Uterus (tissue), 4 donors: ENCODE measurements around the gene ZBTB42. TPM values are rescaled to one million over a fixed set of nuclear protein-coding genes. Genes with fewer than 3 reads are reported as not detected.

Experiments used
- DNase-seq, 2 donors: peaks; one replicate each; pipeline ENCODE4 v3.0.0-alpha.2; 2019 to 2020
- H3K27ac ChIP-seq, 2 donors: fragments of 200-600 bp; sonication (generic); 1 replicate in 1 of 2; 2 replicates in 1 of 2; pipeline ENCODE4 v1.5.1; 2016 to 2018
- H3K27me3 ChIP-seq, 2 donors: fragments of 200-600 bp; sonication (generic); one replicate each; pipeline ENCODE4 v1.5.1; 2018 to 2019; ENCODE audit warnings: control low read depth in 1 of 2
- H3K36me3 ChIP-seq, 2 donors: fragments of 200-600 bp; sonication (generic); one replicate each; pipeline ENCODE4 v1.5.1; 2019; ENCODE audit warnings: control low read depth in 1 of 2
- H3K4me1 ChIP-seq, 2 donors: fragments of 200-600 bp; sonication (generic); one replicate each; pipeline ENCODE4 v1.5.1; 2018 to 2019; ENCODE audit warnings: control low read depth in 1 of 2
- H3K4me3 ChIP-seq, 2 donors: fragments of 200-600 bp; sonication (generic); 1 replicate in 1 of 2; 2 replicates in 1 of 2; pipeline ENCODE4 v1.5.1; 2018 to 2019; ENCODE audit warnings: mild to moderate bottlenecking in 1 of 2
- H3K9me3 ChIP-seq, 2 donors: fragments of 200-600 bp; sonication (generic); one replicate each; pipeline ENCODE4 v1.5.1; 2019; ENCODE audit warnings: control low read depth in 1 of 2
- POLR2A ChIP-seq, 2 donors: fragments of 450-650 bp; IDR thresholded peaks; one replicate each; pipeline ENCODE4 v1.6.1; 2016; ENCODE audit warnings: antibody characterized with exemption in 2 of 2, mild to moderate bottlenecking in 1 of 2, moderate library complexity in 1 of 2
- intact Hi-C: fragments of 100-400 bp; cut with DNase I; formaldehyde crosslinking; loops from one replicate; pipeline ENCODE4 v1.15.1; 2023; ENCODE audit warnings: low total_unique reads
- total RNA-seq, 4 donors: library from RNA; depleted of rRNA in 3 of 4; stranded (reverse); fragments of >200 nt in 3 of 4; gene quantifications; one replicate each; pipeline versions ENCODE4 v1.1.0 to v1.2.4, GENCODE V29; 2014 to 2023
- TF ChIP-seq, protein P1 (sequence below), 4 experiments: fragments of 200-600 bp in 2 of 4; fragments of 450-650 bp in 2 of 4; sonication (generic) in 2 of 4; IDR thresholded peaks; one replicate each; pipeline ENCODE4 v1.5.1; 2016 to 2019; ENCODE audit warnings: antibody characterized with exemption in 4 of 4, mild to moderate bottlenecking in 2 of 4, moderate library complexity in 1 of 4
- donor health status: DM: yes; HTN: yes; CAD: no.

ZBTB42 gene
- total RNA-seq, 4 donors from 2014 or later: under 0.01 to 8.4 (median 3.9) TPM

DNA sequence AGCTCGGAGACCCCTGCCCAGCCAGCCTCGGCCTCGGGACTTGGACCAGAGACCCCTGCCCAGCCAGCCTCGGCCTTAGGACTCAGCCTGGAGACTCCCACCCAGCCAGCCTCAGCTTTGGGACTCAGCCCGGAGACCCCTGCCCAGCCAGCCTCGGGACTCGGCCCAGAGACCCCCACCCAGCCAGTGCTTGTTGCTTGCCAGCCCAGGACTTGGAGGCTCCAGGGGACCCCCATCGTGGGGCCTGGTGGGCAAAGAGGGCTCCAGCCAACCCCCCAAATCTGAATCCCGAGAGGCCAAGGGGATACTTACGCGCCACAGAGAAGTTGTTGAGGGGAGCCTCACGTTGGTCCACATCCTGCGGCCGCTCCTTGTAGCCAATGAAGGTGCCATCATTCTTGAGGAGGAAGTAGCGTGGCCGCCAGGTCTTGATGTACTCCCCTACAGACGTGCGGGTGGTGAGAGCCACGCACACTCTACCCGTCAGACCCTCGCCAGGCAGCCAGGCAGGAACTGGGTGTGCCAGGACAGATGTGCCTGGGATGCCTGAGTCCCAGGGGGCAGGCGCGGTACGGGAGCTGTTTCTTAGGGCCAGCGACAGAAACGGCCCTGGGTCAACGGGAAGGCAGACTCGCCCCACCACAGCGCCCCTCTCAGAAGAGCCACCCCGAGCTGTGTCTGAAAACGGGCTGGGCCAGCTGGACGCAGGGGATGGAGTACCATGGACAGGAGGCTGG lies 21.0 kb upstream of the ZBTB42 start:
- Histone ChIP-seq H3K27me3 (no peaks in the 10 kb centered on the region), H3K9me3 (no peaks in the 10 kb centered on the region), H3K27ac (no peak overlapping the region), H3K36me3 (no peaks in the 10 kb centered on the region), H3K4me3 (no peak overlapping the region), H3K4me1 (no peaks in the 10 kb centered on the region)
- no peak for DNase-seq
- intact Hi-C loops: no loop called here
- TF ChIP-seq, protein P1, sequence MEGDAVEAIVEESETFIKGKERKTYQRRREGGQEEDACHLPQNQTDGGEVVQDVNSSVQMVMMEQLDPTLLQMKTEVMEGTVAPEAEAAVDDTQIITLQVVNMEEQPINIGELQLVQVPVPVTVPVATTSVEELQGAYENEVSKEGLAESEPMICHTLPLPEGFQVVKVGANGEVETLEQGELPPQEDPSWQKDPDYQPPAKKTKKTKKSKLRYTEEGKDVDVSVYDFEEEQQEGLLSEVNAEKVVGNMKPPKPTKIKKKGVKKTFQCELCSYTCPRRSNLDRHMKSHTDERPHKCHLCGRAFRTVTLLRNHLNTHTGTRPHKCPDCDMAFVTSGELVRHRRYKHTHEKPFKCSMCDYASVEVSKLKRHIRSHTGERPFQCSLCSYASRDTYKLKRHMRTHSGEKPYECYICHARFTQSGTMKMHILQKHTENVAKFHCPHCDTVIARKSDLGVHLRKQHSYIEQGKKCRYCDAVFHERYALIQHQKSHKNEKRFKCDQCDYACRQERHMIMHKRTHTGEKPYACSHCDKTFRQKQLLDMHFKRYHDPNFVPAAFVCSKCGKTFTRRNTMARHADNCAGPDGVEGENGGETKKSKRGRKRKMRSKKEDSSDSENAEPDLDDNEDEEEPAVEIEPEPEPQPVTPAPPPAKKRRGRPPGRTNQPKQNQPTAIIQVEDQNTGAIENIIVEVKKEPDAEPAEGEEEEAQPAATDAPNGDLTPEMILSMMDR (IDR thresholded peaks at IDR 0.05): no peak
- no peak for TF ChIP-seq POLR2A (IDR thresholded peaks at IDR 0.05)

DNA sequence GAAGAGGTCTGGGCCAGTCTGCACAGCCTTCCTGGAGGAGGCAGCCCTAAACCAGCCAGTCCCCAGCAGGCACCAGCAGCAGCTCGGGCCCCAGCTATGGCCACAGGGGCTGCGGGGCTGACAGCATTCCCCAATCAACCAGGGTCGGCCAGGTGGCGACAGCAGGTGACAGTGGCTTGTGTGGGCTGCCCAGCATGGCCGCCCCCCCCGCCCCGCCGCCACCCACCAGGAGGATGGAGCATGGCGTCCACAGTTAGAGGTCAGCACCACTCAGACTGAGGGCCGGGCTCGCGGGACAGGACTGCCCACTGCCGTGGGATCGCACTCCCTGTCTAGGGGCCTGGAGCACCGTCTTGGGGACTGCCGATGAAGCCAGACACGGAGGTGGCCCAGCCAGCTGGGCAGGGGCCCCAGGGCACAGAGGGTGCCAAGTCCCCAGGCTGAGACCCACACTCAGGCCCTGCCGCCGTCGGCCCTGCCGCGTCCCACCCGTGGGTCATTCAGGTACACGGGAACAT lies 20.3 kb upstream of the ZBTB42 start:
- Histone ChIP-seq H3K4me3 (no peak overlapping the region), H3K9me3 (no peaks in the 10 kb centered on the region), H3K27ac (no peak overlapping the region), H3K27me3 (no peaks in the 10 kb centered on the region), H3K4me1 (no peaks in the 10 kb centered on the region), H3K36me3 (no peaks in the 10 kb centered on the region)
- TF ChIP-seq POLR2A (IDR thresholded peaks at IDR 0.05): no peak
- TF ChIP-seq, protein P1 (IDR thresholded peaks at IDR 0.05): no peak
- intact Hi-C loops: no loop called here
- no peak for DNase-seq

DNA sequence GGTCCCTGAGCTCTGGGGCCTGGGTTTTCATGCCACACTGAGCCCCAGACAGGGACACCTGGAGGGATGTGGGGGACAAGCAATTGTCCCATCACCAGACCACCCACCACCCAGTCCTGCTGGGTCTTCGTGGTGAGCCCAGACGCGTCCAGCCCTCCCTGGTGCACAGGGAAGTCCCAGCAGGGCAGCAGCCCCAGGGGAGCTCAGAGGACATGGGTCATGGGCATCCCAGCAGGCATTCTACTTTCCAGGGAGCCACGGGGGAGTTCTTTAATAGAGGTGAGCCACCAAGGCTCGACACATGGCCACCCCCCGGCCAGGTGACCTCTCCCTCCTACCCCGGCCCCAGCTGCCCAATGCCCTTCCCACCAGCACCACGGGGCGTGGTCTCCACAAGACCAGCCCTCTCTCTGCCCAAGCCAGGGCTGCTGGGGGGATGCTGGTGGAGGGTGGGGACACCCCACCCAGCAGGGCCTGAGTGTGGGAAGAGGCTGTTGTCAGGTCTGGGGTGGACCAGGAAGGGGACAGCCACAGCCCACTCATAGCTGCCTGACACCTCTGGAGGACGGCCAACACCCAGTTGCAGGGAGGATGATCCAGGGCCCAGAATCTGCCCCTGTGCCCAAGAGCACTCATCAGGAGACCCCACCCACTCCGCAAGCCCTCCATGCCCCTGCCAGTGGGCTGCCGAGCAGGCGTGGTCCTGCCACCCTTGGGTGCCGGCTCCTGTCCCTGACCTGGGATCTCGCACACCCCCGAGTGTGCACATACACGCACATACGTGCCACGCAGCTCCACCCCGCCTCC lies 19.4 kb upstream of the ZBTB42 start:
- intact Hi-C loops: no loop called here
- no peak overlapping the region for H3K27ac ChIP-seq
- no peaks in the 10 kb centered on the region for H3K27me3 ChIP-seq
- H3K9me3 ChIP-seq: no peaks in the 10 kb centered on the region
- DNase-seq: no peak
- no peak for TF ChIP-seq POLR2A (IDR thresholded peaks at IDR 0.05)
- TF ChIP-seq, protein P1 (IDR thresholded peaks at IDR 0.05): no peak
- no peaks in the 10 kb centered on the region for H3K4me1 ChIP-seq
- no peaks in the 10 kb centered on the region for H3K36me3 ChIP-seq
- no peak overlapping the region for H3K4me3 ChIP-seq

DNA sequence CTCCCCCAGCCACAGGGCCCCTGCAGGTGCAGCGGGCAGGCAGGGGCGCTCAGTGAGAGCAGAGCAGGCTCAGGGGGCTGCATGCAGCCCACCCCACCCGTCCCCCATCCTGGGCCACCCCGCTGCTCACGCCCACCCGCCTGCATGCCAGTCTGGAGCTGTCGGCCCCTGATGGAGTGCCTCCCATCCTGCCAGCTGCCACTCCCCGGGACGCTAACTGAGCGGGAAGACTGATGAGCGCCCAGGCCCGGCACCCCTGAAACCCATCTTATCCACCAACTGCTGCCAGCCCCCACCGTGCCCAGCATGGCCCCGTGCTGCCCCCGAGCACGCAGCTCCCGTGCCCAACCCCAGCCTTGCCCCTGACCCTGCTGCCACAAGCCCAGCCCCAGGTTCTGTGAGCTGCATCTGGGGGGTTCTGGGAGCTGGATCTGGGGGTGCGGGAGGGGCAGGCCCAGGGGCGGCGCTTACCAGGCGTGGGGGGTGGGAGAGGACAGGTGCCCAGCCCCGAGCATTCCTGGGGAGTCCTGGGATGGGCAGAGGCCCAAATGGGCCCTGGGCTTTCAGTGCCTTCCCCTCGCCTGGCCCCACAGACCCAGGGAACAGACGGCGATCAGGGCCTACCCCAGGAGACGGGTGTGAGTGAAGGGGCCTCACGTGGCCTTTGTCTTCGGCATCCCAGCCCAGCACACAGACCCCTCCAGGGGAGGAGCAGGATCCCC lies 18.7 kb upstream of the ZBTB42 start:
- Histone ChIP-seq H3K9me3 (no peaks in the 10 kb centered on the region), H3K27me3 (no peaks in the 10 kb centered on the region), H3K4me1 (no peaks in the 10 kb centered on the region), H3K36me3 (no peaks in the 10 kb centered on the region), H3K4me3 (no peak overlapping the region), H3K27ac (no peak overlapping the region)
- TF ChIP-seq, protein P1 (IDR thresholded peaks at IDR 0.05): no peak
- TF ChIP-seq POLR2A (IDR thresholded peaks at IDR 0.05): no peak
- no peak for DNase-seq
- intact Hi-C loops: no loop called here
